GM10266 (cell line): ENCODE measurements around the gene RGS3.
"Not testable (repeated sequence)": the region's sequence is repeated elsewhere in the genome, so short reads cannot be mapped to it uniquely, and the experiment has no call there.

Source experiments
- DNase-seq: peaks from one replicate; pipeline ENCODE4 v3.0.0; 2012; ENCODE audit errors: extremely low spot score
- TF ChIP-seq, protein P1 (sequence below): IDR thresholded peaks from 2 replicates; pipeline ENCODE4 v1.5.1; 2012; ENCODE audit warnings: mild to moderate bottlenecking, low read depth; ENCODE audit not compliant: control insufficient read depth, insufficient read depth; ENCODE audit errors: missing control alignments

The RGS3 gene

DNA sequence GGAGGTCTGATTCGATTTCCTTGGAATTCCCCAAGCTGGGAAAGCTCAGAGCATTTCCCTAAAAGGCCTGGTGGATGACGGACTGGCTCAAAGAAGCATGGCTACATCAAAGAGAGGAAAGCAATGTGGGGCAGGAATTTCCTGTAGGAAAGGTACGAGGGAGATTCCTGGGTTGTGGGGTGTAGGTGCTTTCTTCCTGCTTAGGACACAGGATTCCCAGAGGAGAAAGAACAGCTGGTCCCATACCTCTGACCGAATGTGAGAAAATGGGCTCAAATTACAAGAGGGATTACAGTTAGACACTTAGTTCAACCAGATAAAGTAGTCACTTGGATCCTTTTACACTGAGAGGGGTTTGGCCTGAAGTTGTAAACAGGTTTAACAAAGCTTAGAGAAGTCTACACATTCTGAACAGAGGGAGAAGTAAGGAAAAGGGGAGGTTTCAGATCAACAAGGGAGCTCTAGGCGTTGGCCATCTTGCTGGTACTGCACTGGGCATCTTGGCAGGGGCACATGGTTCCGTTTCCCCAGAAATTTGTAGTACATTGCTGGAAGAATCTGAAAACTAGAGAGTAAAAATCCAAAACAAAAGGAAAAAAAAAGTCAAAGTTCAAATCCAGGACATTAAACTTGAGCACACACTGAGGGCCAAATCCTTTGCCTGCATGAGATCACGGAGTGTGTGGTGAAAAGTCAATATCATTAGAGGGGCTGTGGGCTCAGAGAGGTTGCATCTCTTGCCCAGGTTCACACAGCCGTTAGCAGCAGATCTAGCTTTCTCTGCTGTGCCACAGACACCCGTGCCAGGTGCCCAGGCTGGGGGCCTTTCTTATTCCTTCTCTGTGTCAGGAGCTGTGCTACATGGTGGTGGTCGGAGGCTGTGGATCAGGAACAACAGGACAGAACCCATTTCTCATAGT is 171.3 kb downstream of the RGS3 start:
- DNase-seq, result no peak
- TF ChIP-seq, protein P1, sequence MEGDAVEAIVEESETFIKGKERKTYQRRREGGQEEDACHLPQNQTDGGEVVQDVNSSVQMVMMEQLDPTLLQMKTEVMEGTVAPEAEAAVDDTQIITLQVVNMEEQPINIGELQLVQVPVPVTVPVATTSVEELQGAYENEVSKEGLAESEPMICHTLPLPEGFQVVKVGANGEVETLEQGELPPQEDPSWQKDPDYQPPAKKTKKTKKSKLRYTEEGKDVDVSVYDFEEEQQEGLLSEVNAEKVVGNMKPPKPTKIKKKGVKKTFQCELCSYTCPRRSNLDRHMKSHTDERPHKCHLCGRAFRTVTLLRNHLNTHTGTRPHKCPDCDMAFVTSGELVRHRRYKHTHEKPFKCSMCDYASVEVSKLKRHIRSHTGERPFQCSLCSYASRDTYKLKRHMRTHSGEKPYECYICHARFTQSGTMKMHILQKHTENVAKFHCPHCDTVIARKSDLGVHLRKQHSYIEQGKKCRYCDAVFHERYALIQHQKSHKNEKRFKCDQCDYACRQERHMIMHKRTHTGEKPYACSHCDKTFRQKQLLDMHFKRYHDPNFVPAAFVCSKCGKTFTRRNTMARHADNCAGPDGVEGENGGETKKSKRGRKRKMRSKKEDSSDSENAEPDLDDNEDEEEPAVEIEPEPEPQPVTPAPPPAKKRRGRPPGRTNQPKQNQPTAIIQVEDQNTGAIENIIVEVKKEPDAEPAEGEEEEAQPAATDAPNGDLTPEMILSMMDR, result no peak

DNA sequence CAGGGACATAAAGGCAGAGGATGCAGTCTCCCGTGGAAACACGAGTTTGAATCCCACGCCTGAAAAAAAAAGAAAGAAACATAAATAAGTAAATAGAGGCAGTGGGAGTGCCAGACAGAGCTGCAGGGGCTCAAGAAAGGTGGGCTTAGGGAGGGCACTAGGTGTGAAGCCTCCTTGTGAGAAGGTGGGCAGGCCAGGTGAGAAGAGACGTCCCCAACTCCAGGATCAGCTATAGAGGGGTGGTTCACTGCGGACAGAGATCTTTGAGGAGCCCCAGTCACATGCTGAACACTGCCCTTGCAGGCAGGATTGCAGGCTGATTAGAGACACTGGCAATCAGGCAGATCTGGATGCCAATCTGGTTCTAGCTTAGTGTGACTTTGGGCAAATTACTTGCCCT is 172.1 kb downstream of the RGS3 start:
- TF ChIP-seq, protein P1, result no peak
- no peak for DNase-seq

DNA sequence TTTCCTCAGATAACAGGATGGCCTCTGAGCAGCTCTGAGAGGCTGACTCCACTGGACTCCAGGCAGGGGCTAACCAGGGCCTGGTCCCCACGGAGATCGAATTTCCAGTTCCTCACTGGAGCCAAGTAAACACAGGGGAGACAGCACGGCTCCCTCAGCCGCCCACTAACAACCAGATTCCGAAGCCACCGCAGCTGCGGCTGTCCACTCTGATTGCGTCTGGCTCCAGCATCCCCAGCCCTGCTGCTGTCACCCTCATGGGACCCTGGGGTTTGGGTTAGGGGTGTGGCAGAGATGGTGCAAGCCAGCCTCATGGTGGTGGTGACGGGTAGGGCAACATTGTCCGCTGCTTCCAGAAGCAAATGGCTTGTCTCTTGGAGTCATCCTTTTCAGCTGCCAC is 172.6 kb downstream of the RGS3 start:
- TF ChIP-seq, protein P1, result no peak
- DNase-seq, result no peak

DNA sequence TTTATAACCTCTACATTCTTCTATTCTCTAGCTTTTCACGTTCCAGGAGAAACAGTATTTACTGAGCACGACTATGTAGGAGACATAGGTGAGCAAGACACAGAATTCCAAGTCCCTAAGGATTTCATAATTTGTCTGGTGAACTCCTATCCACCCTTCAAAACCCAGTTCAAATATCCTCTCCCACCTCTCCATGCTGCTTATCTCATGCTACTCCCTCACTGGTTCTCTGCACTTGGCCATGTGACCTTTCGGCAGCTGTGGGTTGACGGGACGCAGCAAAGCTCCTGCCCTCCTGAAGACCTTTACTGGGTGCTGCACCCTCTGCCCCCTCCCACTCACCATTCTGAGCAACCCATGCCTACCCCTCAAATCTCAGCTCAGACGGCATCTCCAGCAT is 173.2 kb downstream of the RGS3 start:
- DNase-seq, result no peak
- TF ChIP-seq, protein P1, result no peak

DNA sequence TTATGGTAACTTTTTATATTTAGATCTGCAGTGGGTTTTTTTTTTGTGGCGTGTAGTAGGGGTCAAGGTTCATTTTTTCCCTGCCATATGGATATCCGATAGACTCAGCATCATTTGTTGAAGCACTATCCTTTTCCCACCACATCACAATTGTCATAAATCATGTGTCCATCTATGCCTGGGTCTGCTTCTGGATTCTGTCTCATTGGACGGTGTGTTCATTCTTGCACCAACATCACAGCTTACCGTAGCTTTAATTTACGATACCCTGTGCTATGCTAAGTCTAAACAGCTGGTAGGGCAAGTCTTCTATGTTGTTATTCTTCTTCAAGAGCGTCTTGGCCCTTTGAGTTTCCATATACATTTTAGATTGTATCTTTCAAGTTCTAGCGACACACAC is 175.0 kb downstream of the RGS3 start:
- DNase-seq, result no peak
- TF ChIP-seq, protein P1, result no peak

DNA sequence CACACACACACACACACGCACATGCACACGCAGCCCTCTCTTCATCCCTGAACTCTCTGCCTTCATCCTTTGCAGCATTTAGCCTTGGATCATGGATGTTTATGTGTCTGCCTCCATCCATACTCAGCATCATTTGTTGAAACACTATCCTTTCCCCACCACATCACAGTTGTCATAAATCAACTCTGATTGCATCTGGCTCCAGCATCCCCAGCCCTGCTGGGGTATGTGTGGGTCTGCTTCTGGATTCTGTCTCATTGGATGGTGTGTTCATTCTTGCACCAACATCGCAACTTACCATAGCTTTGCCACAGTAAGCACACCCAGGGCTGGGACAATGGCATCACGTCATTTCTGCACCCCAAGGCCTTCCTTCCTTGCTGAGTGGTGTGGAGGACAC is 175.4 kb downstream of the RGS3 start:
- TF ChIP-seq, protein P1, result no peak
- no peak for DNase-seq

DNA sequence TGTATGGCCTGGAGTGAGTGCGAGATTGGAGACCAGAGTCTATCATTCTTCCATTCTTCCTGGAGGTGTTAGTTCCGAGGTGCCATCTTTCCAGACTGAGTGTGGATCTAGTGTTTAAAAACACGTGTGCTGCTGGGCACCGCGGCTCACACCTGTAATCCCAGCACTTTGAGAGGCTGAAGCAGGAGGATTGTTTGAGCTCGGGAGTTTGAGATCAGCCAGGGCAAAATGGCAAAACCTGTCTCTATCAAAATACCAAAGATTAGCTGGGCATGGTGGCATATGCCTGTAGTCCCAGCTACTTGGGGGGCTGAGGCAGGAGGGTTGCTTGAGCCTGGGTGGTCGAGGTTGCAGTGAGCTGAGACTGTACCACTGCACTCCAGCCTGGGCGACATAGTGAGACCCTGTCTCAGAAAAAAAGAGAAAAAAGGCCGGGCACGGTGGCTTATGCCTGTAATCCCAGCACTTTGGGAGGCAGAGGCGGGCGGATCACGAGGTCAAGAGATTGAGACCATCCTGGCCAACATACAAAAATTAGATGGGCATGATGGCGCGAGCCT is 176.0 kb downstream of the RGS3 start:
- DNase-seq, result not testable (repeated sequence)
